Fibroblast of the conjunctiva (primary cell): ENCODE measurements around the gene SRGAP1.

Experiments
- DNase-seq: peaks from one replicate; pipeline ENCODE4 v3.0.0-alpha.2; 2010; ENCODE audit warnings: low read depth

Gene SRGAP1

DNA sequence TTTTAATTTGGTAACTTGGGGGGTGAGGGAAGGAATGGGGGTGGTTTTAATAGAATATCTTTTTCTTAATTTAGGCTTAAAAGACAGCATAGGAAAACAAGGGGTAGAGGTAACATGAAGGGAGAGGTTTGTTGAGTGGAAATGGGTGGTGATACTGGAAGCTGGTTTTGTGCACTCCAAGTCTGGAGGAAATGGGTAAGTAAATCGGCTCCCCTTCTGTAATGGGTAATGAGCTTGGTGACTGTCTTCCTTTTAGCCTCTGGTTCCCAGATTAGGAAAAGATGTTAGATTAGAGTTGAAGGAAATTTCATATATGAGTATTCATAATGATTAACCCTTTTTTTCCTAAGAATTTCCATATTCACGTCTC is 122.1 kb downstream of the SRGAP1 start:
- no peak for DNase-seq

DNA sequence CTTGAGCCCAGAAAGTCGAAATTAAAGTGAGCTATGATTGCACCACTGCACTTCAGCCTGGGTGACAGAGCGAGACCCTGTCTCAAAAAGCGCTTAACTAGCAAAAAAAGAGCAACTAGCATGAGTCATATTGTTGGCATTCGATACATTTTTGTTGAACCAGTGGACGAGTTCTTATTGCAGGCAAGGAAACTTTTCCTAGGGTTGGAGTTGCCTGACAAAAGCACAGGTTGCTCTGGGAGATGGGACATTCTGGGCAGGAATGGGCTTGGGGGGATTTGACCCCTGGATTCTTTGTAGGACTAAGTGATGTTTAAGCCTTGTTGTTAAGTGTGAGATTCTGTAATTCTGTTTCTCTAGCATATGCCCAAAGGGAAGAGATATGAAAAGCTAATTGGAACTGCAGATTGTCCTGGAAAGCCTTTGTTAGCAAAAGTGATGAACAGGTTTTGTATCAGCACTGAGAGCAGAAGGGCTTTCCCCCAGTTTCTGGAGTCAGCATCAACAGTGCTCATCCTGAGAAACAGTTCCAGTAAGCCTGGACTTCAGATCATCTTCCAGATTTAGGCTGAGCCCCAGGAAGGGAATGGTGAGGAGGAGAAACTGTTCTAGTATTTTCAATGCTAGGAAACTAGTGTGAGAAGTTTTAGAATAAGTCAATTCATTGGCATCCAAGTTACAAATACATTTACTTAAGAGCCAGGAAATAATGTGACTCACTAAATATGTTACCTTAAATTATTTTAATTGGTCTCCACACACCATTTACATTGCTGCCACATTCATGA is 123.1 kb downstream of the SRGAP1 start:
- DNase-seq, result peak; percentile 28

DNA sequence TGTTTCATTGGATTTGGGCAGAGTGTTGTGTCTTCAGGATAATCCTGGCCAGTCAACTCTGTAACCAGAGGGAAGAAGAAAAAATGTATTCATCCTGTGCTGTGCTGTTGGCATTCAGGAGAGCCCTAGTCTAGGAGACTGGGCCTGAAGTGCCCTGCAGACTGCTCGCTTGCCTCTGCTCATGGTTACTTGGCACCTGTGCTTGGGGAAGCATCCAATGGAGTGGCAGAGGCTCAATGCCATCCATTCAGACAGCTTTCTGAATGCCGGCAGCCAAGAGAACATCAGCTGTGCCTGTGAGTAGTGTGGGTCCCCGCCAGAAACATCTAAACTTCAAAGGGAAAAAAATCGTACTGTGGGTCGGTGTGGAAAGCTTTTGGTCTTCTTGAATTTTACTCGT is 124.2 kb downstream of the SRGAP1 start:
- DNase-seq, result no peak

DNA sequence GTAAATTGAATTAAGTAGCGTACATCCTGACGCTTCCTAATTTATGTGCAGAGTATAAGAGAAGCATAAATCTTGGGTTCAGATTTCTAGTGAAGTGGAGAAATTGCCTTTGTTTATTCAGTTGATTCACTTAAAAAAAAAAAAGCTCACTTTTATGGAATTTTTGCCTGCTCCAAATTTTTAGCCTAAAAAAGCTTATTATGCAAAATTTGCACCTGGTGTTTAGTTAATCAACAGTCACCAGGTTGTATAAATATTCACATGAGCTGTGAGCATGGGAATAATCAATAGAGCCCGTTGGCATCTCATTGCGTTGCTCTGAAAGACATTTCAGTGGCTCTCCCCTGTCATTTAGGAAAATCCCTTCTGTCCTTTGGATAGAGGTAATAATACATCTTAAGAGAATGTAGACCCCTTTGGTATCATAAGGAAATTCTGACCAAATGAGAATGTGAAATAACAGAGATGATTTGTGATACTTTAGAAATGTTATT is 132.4 kb downstream of the SRGAP1 start:
- no peak for DNase-seq

DNA sequence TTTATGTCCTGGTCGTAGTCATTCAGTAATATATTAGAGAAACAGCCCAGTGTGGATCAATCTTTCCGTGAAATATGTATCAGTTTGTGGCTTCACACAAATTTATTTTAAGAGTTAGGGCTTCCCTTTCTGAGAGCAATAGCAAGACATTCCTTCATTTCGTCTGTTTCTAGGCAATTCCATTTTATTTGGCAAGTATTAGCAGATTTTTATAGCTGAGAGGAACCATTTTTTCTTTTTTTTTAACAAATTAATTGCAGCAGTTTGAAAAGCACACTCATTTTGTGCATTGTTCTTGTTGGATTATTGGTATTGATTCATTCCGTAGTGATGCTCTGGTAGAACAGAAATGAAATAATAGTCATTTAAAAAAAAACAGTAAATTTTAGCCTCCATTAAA is 132.9 kb downstream of the SRGAP1 start:
- DNase-seq, result no peak

DNA sequence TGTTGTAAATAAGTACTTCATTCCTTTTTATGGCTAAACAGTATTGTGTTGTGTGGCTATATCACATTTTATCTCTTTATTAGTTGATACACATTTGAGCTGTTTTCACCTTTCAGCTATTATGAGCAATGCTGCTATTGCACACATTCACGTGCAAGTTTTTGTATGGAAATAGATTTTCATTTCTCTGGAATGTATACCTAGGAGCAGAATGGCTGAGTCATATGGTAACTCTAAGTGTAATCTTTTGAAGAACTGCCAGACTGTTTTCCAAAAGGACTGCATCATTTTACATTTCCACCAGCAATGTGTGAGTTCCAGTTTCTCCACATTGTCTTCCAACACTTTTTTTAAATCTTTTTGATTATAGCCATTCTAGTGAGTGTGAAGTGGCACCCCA is 134.0 kb downstream of the SRGAP1 start:
- no peak for DNase-seq

DNA sequence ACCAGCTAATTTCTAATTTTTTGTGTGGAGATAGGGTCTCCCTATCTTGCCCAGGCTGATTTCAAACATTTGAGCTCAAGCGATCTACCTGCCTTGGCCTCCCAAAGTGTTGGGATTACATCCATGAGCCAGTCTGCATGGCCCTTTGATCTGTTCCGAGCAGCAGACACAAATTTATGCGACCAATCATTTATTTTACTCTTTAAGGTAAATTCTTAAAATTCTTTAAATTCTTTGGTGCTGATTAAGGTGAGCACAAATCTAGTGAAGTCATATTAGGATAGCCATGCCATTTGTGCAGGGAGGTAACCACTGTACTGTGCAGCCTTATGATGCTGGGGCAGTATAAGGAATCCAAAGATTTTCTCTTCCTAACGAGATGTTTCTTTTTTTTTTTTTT is 135.7 kb downstream of the SRGAP1 start:
- no peak for DNase-seq

DNA sequence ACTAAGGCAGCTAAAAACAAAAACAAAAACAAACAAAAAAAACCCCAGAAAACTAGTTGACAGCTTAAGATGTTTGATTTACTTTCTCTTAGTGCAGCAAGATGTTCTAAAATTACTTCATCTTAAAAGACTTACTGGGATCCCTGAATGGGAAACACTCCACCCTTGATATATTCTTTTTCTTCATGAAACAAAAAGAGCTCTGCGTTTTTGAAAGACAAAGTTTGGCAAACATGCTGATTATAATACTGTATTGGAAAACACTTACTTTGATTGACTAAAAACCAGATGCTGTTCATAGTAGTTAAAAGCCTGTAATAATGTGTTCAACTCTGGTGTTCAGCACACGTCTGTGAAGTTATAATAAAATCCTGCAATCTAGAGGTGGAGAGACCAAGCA is 136.8 kb downstream of the SRGAP1 start:
- DNase-seq, result no peak

DNA sequence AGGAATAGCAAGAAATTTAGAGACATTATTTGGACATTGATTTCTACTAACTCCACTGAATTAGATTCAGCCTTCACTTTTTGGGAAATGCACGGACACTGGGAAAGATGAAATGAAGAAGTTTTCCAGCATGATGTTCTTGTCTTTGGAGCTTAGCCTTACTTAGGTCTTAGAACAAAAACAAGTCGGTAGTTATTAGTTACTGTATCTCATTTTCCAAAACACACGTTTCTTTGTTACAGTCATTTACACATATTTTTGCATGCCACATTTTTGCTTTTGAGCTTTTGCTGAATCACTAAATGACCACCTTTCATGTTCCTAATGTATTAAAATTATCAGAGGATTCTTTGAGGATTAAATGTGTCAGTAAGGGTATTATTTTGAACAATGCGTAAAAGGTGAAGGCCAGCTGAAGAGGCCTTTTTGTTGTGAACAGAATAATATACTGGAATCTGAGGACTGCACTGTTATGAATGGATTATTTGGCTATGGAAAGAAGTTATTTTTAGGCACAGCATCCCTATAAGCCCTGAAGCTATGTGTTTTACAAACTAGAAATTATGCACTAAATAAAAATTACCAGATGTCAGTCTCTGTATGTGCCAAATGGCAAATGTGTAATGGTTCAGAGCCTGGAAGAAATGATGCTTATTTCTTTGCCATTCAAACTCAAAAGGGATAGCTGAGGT is 138.2 kb downstream of the SRGAP1 start:
- no peak for DNase-seq

DNA sequence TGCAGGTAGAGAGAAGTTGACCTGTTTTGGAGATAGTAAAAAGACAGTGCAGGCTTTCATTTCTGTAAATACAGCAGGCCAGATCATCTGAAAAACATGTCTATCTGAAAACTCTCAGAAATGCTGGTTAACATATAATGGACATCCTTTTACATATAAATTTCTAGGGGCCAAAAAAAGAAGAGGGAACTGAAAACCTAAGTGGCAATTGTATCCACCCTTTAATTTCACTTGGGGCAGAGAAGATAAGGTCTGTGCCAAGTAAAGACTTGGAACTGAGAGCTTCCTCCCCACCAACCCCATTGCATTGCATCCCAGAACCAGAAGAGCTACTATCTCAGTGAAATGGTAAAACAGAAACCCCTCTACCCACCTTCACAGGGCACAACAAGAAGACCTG is 141.0 kb downstream of the SRGAP1 start:
- DNase-seq, result no peak

DNA sequence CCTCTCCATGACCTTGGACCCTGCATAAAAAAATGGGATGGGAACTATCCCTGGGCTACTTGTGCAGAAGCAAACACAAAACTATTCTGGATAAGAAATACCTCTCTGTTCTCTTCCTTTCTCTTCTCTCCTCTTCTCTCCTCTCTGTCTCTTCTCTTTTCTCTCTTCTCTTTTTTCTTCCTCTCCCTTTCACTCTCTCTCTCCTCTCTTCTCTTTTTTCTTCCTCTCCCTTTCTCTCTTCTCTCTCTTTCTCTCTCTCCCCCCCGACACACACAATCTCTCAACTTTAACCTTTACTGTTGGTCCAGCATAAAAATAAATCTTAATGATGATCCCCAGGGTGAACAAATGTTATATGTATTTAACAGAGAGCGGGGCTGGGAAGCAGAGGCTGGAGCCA is 141.4 kb downstream of the SRGAP1 start:
- DNase-seq, result no peak

DNA sequence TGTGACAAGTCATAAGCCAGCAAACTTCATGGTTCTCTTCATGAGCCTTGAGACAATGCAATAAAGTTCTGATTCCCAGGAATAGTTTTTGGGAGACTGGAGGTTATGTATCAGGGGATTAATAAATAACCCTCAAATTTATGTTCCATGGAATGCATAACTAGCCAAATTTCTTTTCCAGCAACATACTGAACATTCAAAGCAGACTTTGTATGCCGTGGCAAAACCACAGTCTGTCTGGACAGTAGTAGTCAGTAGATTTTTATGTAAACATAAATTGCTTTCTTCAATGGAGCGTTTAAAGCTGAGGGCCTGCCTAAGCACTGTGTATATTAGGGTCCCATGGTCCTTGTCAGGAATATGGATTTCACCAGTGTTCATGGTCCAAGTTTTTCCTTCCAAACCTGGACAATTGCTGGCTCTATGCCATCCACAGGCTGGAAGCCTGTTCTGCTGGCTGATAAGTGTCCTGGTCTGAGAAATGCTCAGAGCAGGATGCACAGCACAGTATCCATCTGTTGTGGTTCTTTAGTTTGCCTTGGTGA is 144.9 kb downstream of the SRGAP1 start:
- DNase-seq, result no peak

DNA sequence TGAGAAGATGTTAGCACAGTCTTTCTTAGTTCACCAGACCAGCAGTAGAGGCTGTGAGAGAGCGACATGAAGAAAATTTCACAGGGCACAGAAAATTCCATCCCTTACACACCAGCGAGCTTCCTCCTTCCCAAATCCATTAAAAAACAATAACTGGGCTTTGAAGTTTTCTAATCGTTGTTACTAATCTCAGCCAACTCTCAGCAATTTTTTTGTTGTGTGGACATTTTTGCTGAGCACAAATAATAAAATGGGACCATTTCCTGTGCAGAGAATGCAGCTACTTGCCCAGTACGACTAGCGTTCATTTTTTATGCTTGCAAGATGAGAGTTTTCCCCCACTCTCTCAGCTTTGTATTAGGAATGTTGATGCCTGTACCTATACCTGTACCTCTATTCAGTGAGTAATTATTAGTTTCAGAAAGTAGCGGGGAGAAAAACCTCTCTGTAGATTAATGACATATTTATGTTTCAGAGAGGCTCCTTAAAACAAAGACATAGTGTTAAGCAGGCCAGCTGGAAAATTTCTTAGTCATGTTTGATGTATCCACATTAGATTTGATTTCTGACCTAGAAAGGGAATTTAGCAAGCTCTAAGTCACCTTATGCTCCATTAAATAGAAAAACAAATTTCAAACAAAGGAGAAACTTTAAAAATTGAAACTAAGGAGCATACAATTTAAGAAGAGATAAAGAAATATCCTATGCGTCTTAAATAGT is 146.5 kb downstream of the SRGAP1 start:
- DNase-seq, result no peak

DNA sequence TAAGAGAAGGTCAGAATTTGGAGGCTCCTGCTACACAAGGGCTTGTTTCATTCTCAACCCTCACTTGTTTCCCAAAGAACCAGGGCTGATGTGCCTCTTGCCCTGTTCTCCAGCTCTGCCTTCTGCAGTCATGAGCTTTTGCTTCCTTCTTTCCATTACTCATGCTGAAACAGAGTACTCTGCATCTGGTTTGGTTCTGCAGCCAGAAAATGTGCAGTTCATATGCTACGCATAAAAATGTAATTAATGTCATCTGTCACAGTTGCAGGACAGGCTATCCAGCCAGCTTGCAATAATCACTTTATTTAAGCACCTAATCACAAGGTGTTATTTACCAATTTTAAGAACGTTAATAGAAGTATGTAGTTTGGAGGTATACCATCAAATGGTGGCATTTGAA is 150.2 kb downstream of the SRGAP1 start:
- DNase-seq, result peak; percentile 53

DNA sequence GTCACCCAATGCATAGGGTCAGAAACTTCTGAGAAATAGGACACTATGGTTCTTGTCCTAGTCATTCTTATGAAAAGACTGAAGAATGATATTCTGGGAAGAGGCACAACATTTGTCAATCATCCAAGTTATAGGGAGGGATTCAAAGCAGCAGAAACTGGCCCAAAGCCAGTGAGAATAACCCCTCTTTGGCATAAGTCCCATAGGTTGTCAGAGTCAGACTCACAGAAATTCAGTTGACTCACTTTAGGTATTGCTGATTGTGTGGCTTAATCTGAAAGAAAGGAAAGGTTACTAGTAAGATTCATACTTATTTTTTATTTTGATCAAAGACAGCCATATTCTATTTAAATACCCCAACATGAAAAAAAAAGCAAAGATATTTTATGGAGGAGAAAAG is 151.0 kb downstream of the SRGAP1 start:
- no peak for DNase-seq

DNA sequence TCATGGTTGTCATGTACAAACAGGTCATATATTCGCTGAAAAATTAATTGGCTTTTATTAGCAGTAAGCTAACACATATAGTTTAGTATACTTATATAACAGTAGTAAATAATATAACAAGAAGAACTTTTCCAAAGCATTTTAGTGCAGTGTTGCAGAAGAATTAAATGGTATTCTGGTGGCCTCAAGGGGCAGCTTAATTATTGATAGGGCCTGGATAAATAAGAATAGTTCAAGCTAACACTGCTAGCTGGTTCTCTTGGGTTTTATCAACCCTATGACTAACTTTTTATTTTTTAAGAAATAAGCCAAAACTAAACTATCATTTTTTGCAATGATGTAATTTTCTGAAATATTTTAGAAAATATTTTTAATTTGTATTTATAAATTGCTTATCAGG is 152.1 kb downstream of the SRGAP1 start:
- DNase-seq, result no peak

DNA sequence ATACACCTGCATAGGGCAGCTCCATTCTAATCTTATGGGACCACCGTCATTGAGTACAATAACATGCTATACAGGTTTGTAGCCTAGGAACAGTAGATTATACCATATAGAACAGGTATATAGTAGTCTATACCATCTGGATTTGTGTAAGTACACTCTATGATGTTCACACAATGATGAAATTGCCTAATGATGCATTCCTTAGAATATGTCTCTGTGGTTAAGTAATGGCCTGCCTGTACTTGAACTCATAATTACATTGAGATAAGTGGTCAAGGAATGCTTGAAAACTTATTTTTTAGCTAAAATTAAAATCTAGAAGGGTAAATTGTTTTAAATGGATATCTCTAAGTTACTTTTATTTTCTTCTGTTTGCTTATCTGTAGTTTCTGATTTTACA is 152.7 kb downstream of the SRGAP1 start:
- no peak for DNase-seq

DNA sequence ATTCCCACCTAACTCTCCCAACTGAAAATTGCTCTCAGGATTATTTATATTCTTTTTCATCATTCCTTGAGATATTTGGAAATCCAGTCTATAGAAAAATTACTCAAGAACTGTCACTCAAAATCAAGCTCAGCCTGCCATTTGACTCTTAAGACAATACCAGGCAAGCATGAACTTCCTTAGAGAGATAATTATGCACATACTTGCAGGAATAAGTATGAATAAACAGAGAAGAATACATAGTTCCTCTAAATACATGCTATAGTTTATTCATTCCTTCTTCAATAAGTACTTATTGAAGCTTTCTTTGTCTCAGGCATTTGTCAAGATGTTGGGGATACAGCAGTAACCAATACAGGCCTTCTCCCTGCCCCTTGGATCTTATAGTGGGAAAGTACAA is 154.1 kb downstream of the SRGAP1 start:
- no peak for DNase-seq

DNA sequence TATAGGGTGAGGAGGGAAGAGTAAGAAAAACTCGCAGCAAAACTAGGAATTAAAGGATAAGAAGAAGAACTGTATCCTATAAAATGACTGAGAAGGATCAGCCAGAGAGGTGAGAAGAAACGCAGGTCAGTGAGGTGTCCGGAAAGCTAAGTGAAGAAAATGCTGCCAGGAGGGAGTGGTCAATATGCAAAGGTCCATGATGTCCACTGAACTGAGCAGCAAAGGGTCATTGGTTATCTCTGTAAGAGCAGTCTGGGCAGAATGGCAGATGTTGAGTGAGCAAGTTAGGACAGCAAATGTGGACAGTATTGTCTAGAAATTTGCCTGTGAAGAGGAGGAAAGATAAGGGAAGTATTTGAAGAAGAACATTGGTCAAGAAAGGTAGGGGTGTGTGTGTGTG is 155.4 kb downstream of the SRGAP1 start:
- no peak for DNase-seq

DNA sequence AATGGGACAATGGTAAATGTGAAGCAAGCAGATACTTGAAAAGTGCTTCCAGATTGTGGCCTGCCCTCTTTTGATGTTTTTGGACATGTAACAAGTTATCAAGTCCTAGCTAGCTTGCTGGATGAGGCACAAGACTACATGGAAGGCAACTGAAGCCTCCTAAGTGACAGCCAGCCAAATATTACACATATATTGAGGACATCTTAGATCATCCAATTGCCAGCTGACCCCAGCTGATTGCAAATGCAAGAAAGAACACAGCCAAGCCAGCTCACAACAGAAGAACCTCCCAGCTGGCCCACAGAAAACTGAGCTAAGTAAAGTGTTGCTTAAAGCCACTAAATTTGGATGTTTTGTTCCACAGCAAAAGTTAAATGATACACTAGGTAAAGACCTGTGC is 156.9 kb downstream of the SRGAP1 start:
- peak; percentile 62 for DNase-seq

DNA sequence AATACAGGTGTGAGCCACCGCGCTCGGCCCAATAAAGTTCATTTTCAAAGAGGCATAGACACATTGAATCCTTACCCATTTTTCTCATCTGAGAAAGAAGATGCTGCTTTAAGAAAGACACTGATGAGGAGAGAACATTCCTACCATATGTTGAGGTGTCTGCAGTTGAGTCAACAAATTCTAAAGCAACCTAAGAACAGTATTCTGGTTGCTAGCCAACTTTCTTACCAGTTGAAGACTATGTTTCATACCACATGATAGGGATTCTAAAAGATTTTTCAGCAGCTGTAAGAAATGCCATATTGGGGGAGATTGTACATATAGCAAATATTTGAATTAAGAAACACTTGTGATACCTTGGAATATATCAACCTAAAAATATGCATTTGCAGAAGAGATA is 160.1 kb downstream of the SRGAP1 start:
- DNase-seq, result no peak

DNA sequence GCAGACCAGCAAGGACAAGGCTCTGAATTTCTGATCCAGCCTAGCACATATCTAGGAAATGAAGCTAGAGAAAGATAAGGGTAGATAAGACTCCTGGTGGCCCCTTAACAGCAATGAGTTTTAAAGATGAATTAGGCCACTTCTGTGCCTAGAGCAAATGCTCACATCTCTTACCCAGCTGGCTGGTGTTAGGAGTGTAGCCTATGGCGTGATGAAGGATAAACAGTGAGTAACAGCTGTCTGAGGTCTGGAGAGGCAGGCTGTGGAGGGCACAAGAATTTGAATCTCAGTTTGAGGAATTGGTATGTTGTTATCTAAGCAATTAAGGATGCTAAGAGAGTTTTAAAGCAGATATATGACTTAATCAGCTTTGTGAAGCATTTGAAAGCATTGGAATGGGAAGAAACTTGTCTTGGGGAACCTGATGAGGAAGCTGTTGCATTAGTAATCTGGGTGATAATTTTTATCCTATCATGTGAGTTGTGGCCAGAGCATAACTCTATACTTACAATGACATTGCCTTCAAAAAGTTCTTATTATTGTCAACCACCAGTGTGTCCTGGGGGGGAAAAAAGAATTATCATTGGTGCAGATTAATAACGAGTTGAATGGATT is 161.8 kb downstream of the SRGAP1 start:
- no peak for DNase-seq
